Hematopoietic multipotent progenitor cell treated with erythropoietin and hydrocortisone succinate and interleukin-3 and kit ligand, for 8 days (in vitro differentiated cells): ENCODE results near the gene C1orf232.

ENCODE experiments used
- DNase-seq: peaks from one replicate; pipeline ENCODE4 v3.0.0-alpha.2; 2015

The C1orf232 gene

GRCh38 chr1:26122988-26123973, 45.5 kb downstream of the C1orf232 start:
- DNase-seq = peak; percentile 90

- DNase-seq = peak; percentile 70
Measured at GRCh38 chr1:26121854-26122773, 46.6 kb downstream of the C1orf232 start.

GRCh38 chr1:26119892-26120608, 48.7 kb downstream of the C1orf232 start:
- DNase-seq = no peak

GRCh38 chr1:26114165-26114927, 54.4 kb downstream of the C1orf232 start:
- no peak for DNase-seq
